PC-9 (cell line): ENCODE measurements around the gene WDR20. TPM values are rescaled to one million over a fixed set of nuclear protein-coding genes. Genes with fewer than 3 reads are reported as not detected.

Experiments
- BruUV-seq: library from RNA; stranded (reverse); fragments of 400-500 nt; replicated peaks from 2 replicates; lab custom pipeline; 2021; lab: Mats Ljungman, UMichigan
- CTCF ChIA-PET: fragments of 300-600 bp; sonication (Branson Sonifier 250); formaldehyde crosslinking; loops from one replicate; lab custom pipeline; 2022; ENCODE audit warnings: antibody characterized with exemption; lab: Charles Lee
- POLR2A ChIA-PET: fragments of 300-600 bp; sonication (Branson Sonifier 250); formaldehyde crosslinking; loops from one replicate; lab custom pipeline; 2022; ENCODE audit warnings: antibody characterized with exemption; ENCODE audit not compliant: unreplicated experiment; lab: Charles Lee
- DNase-seq, 2 experiments: peaks; one replicate each; pipeline versions ENCODE4 v3.0.0 to v3.0.0-alpha.2; 2015 to 2022; ENCODE audit warnings: mixed read lengths in 1 of 2
- H2AFZ ChIP-seq: fragments of 200-600 bp; sonication (generic); 2 replicates; pipeline ENCODE4 v1.8.1; 2017; ENCODE audit warnings: antibody characterized with exemption
- H3F3A ChIP-seq: fragments of 200-600 bp; sonication (generic); 2 replicates; pipeline ENCODE4 v1.8.1; 2017; ENCODE audit warnings: antibody characterized with exemption, mild to moderate bottlenecking, low read depth; ENCODE audit not compliant: insufficient read depth
- H3K27ac ChIP-seq: fragments of 200-600 bp; sonication (generic); 2 replicates; pipeline ENCODE4 v1.6.1; 2016; ENCODE audit warnings: mixed run types
- H3K27me3 ChIP-seq: fragments of 200-600 bp; sonication (generic); 2 replicates; pipeline ENCODE4 v1.6.1; 2016; ENCODE audit warnings: low read depth, mixed run types; ENCODE audit not compliant: insufficient read depth
- H3K36me3 ChIP-seq: fragments of 200-600 bp; sonication (generic); 2 replicates; pipeline ENCODE4 v1.6.1; 2016; ENCODE audit warnings: low read depth, mixed run types
- H3K4me1 ChIP-seq: fragments of 200-600 bp; sonication (generic); replicated peaks from 2 replicates; pipeline ENCODE4 v1.6.1; 2016; ENCODE audit warnings: mixed run types; ENCODE audit not compliant: insufficient read depth
- H3K4me2 ChIP-seq: fragments of 200-600 bp; sonication (generic); 2 replicates; pipeline ENCODE4 v1.6.1; 2017; ENCODE audit warnings: mixed run types
- H3K4me3 ChIP-seq: fragments of 200-600 bp; sonication (generic); 2 replicates; pipeline ENCODE4 v1.6.1; 2016; ENCODE audit warnings: mixed run types
- H3K79me2 ChIP-seq: fragments of 200-600 bp; sonication (generic); 2 replicates; pipeline ENCODE4 v1.6.1; 2017; ENCODE audit warnings: low read depth, mixed run types
- H3K9me2 ChIP-seq: fragments of 200-600 bp; sonication (generic); 2 replicates; pipeline ENCODE4 v1.8.1; 2017; ENCODE audit warnings: mild to moderate bottlenecking; ENCODE audit not compliant: insufficient read depth
- H3K9me3 ChIP-seq: fragments of 200-600 bp; sonication (generic); 2 replicates; pipeline ENCODE4 v1.8.1; 2016; ENCODE audit warnings: low read depth; ENCODE audit not compliant: insufficient read depth
- H4K20me1 ChIP-seq: fragments of 200-600 bp; sonication (generic); 2 replicates; pipeline ENCODE4 v1.8.1; 2017; ENCODE audit not compliant: insufficient read depth
- CTCF ChIP-seq: fragments of 200-600 bp; sonication (generic); conservative IDR thresholded peaks from 2 replicates; pipeline ENCODE4 v1.6.1; 2017; ENCODE audit warnings: mixed run types, antibody characterized with exemption, mild to moderate bottlenecking, moderate library complexity
- EZH2 ChIP-seq: fragments of 200-600 bp; sonication (generic); IDR thresholded peaks from 2 replicates; pipeline ENCODE4 v1.8.0; 2017; ENCODE audit warnings: antibody characterized with exemption, low read depth
- intact Hi-C: fragments of 100-400 bp; cut with micrococcal nuclease; formaldehyde crosslinking; loops from one replicate; pipeline ENCODE4 v1.10.0; 2022; ENCODE audit not compliant: unreplicated experiment
- total RNA-seq: library from RNA; stranded (reverse); gene quantifications from 2 replicates; pipeline ENCODE4 v1.2.3, GENCODE V29; 2021

Gene WDR20
- total RNA-seq, 1 experiment from 2014 or later: 93.5 TPM

- Histone ChIP-seq H3K9me2 (no peaks in the 10 kb centered on the region), H2AFZ (no peak overlapping the region), H3K4me2 (no peak overlapping the region), H3K9me3 (peaks cover 7% of the 10 kb centered on the region; the same call in 1 of the 2 replicates), H3K27me3 (no peaks in the 10 kb centered on the region), H3F3A (no peaks in the 10 kb centered on the region), H3K4me1 (no peaks in the 10 kb centered on the region), H4K20me1 (no peaks in the 10 kb centered on the region), H3K27ac (no peak overlapping the region), H3K36me3 (no peaks in the 10 kb centered on the region), H3K79me2 (no peaks in the 10 kb centered on the region), H3K4me3 (no peak overlapping the region)
- ChIA-PET CTCF (no interaction called here), POLR2A (interaction anchor here (0.6 kb wide), 1 partner anchor 436 kb away, joined by 4 read pairs; no protein-coding TSS in a partner anchor)
- no peak for TF ChIP-seq CTCF
- TF ChIP-seq EZH2: no peak
- intact Hi-C loops: no loop called here
- no TSS peak for BruUV-seq
- DNase-seq: no peak
Observed at GRCh38 chr14:102246071-102246470, 106.4 kb downstream of the WDR20 start.

GRCh38 chr14:102248121-102248520 lies 108.4 kb downstream of the WDR20 start:
- no peak overlapping the region for H2AFZ ChIP-seq
- no TSS peak for BruUV-seq
- intact Hi-C loops: no loop called here
- H3K4me1 ChIP-seq: no peaks in the 10 kb centered on the region
- no peaks in the 10 kb centered on the region for H3F3A ChIP-seq
- CTCF ChIA-PET: no interaction called here
- no peaks in the 10 kb centered on the region for H3K27me3 ChIP-seq
- peaks cover 7% of the 10 kb centered on the region; the same call in 1 of the 2 replicates for H3K9me3 ChIP-seq
- H3K9me2 ChIP-seq: no peaks in the 10 kb centered on the region
- TF ChIP-seq CTCF (no peak), EZH2 (no peak)
- POLR2A ChIA-PET: no interaction called here
- no peak overlapping the region for H3K27ac ChIP-seq
- no peaks in the 10 kb centered on the region for H3K36me3 ChIP-seq
- H3K79me2 ChIP-seq: no peaks in the 10 kb centered on the region
- H4K20me1 ChIP-seq: no peaks in the 10 kb centered on the region
- H3K4me3 ChIP-seq: no peak overlapping the region
- DNase-seq: peak in 1 of 2 experiments; percentile 56
- no peak overlapping the region for H3K4me2 ChIP-seq

DNA sequence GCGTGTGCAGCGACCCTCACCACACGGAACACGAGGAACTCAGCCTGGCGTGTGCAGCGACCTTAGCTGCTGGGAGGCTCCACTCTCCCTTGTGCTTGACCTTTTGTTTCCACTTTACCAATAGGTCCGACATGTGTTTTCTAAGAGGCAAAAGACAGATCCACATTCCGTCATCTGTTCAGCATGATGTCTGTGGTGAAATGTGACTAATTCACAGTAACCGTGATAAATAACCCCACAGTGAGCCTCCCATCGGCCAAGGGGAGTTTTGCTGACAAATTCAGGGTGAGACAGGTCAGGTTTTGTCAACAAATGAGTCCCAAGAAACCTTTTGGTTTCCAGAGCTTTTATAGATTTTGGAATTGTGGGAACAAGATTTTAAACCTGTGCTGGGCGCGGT lies 109.3 kb downstream of the WDR20 start:
- no peaks in the 10 kb centered on the region for H3K27me3 ChIP-seq
- no peaks in the 10 kb centered on the region for H3K79me2 ChIP-seq
- H4K20me1 ChIP-seq: no peaks in the 10 kb centered on the region
- peaks cover under 1% of the 10 kb centered on the region; the same call in 1 of the 2 replicates for H3K9me3 ChIP-seq
- H3K36me3 ChIP-seq: no peaks in the 10 kb centered on the region
- CTCF ChIA-PET: no interaction called here
- no peak overlapping the region for H2AFZ ChIP-seq
- intact Hi-C loops: no loop called here
- no peak overlapping the region for H3K4me2 ChIP-seq
- H3K27ac ChIP-seq: no peak overlapping the region
- H3K9me2 ChIP-seq: no peaks in the 10 kb centered on the region
- TF ChIP-seq CTCF (no peak), EZH2 (no peak)
- POLR2A ChIA-PET: no interaction called here
- H3K4me3 ChIP-seq: no peak overlapping the region
- no peaks in the 10 kb centered on the region for H3K4me1 ChIP-seq
- BruUV-seq: no TSS peak
- DNase-seq: no peak
- H3F3A ChIP-seq: no peaks in the 10 kb centered on the region
